ENCODE results near the gene ABCF2. TPM values are rescaled to one million over a fixed set of nuclear protein-coding genes. Genes with fewer than 3 reads are reported as not detected.

The ABCF2 gene
- total and polyA plus RNA-seq, 2 donors (not counting 1 experiment from before 2014, with no cell fraction given) = 16.1 to 30.2 TPM

- H3K4me3 Mint-ChIP-seq = no peak overlapping the region
- H3K27me3 Mint-ChIP-seq = peaks cover 48% of the 10 kb centered on the region
- H3K9me3 Mint-ChIP-seq (ENCODE audit: insufficient read depth) = no peaks in the 10 kb centered on the region
- peak; percentile 32 for ATAC-seq (ENCODE audit: low read depth)
- no peak overlapping the region for H3K27ac Mint-ChIP-seq
- Histone ChIP-seq H3K4me1 (ENCODE audit: control insufficient read depth in 2 of 2, insufficient read depth in 2 of 2, low read length in 2 of 2) (no peaks in the 10 kb centered on the region), H3K9ac (ENCODE audit: low read length) (no peak overlapping the region), H3K4me2 (replicated peaks; ENCODE audit: low read depth, low read length, poor library complexity, severe bottlenecking) (no peak overlapping the region), H3K27me3 (replicated peaks in 1 of 4; ENCODE audit: control extremely low read depth in 1 of 4, control insufficient read depth in 3 of 4, insufficient read depth in 4 of 4, low read length in 3 of 4) (peaks cover 0 to 34% (median 12%) of the 10 kb centered on the region in 4 experiments), H3K36me3 (replicated peaks in 1 of 2; ENCODE audit: control extremely low read depth in 1 of 2, control insufficient read depth in 1 of 2, extremely low read depth in 1 of 2, insufficient read depth in 2 of 2, low read length in 1 of 2) (no peaks in the 10 kb centered on the region), H3K79me2 (ENCODE audit: control insufficient read depth, insufficient read depth, low read length) (no peaks in the 10 kb centered on the region), H4K20me1 (ENCODE audit: control insufficient read depth, insufficient read depth, low read length, poor library complexity, severe bottlenecking) (no peaks in the 10 kb centered on the region), H3K9me3 (ENCODE audit: control extremely low read depth in 1 of 3, control insufficient read depth in 2 of 3, insufficient read depth in 1 of 3, low read length in 2 of 3) (peaks cover 0 to 27% (median 0%) of the 10 kb centered on the region in 3 donors), H2AFZ (ENCODE audit: insufficient read depth, low read depth, low read length, poor library complexity, severe bottlenecking) (no peak overlapping the region), H3K27ac (ENCODE audit: low read length in 2 of 2) (no peak overlapping the region), H3K4me3 (ENCODE audit: control extremely low read depth in 1 of 5, extremely low read depth in 1 of 5, insufficient read depth in 1 of 5, low read depth in 2 of 5, low read length in 4 of 5) (no peak overlapping the region)
- 67% methylated on average over 76 of the region's 77 CpGs for WGBS (ENCODE audit: insufficient coverage)
- TF ChIP-seq EZH2 (IDR thresholded peaks at IDR 0.05; ENCODE audit: borderline replicate concordance, insufficient read depth, low read depth, low read length, poor library complexity, severe bottlenecking) (no peak), CTCF (IDR thresholded peaks at IDR 0.05) (no peak)
- peaks cover 6% of the 10 kb centered on the region for H3K4me1 Mint-ChIP-seq
- CTCF ChIA-PET = interaction anchor here (0.9 to 1.3 kb wide), 2 partner anchors 8 to 127 kb away, joined by 3 read pairs; no protein-coding TSS in a partner anchor
- intact Hi-C loops (cut with micrococcal nuclease) = no loop called here
- POLR2A ChIA-PET = no interaction called here
- DNase-seq = peak; percentile 60
These were observed 52.6 kb downstream of the ABCF2 start for GRCh38 chr7:151174246-151175046.
